OCI-LY1 (cell line): ENCODE results near the gene NAA10.

ENCODE experiments used
- CTCF ChIP-seq: fragments of 200-600 bp; sonication (generic), shearing (Covaris generic); IDR thresholded peaks from 2 replicates; pipeline ENCODE4 v1.5.1; 2017; ENCODE audit warnings: mild to moderate bottlenecking, antibody characterized with exemption, low read length, moderate library complexity, mixed read lengths
- EZH2 ChIP-seq: fragments of 200-600 bp; sonication (generic), shearing (Covaris generic); IDR thresholded peaks from 2 replicates; pipeline ENCODE4 v1.8.0; 2017; ENCODE audit warnings: borderline replicate concordance, mixed run types, mild to moderate bottlenecking, antibody characterized with exemption, low read length, moderate library complexity, mixed read lengths

- no peak for TF ChIP-seq CTCF
- no peak for TF ChIP-seq EZH2
Observed at GRCh38 chrX:153945956-153946943, 11.4 kb upstream of the NAA10 start.
